ENCODE results near the gene IFRD1. TPM values are rescaled to one million over a fixed set of nuclear protein-coding genes. Genes with fewer than 3 reads are reported as not detected.
"Not testable (repeated sequence)": the region's sequence is repeated elsewhere in the genome, so short reads cannot be mapped to it uniquely, and the experiment has no call there.

The IFRD1 gene
- total RNA-seq, 1 experiment from 2014 or later = 116 TPM

DNA sequence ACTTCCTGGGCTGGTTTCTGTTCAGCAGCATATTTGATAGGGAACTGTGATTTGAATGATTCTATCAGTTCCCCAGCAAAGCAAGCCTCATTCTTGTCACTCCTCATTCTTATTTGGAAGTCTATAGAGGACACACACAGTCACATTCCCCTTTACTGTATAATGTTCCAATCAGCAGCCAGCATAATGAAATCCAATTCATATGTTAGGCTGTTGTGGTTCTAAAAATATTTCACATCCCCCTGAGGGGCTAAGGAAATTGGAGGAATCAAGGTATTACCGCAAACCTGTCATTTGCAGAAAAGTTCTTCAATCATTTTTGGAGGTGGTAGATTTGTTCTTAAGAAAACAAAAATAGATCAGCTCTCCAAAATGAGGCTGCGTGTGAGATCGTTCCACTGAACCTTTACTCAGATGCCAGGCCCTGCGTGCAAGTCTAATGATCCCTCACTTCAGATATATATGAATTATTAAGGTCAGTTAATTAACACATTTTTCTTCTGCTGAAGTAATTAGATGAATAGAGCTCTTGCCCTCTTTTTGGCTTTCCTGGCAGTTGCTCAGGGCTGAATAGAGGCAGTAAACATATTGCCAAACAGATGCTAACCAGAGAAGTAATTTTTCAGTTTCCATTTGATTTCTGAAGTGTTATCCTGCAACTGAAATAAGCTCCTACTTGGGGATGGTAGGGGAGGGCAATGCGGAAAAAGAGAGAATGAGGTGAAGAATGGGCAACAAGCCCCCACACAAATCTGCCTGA lies 62.4 kb downstream of the IFRD1 start:
- Mint-ChIP-seq H3K27me3 (ENCODE audit: insufficient read depth, unreplicated experiment) (peaks cover 16% of the 10 kb centered on the region), H3K9me3 (ENCODE audit: unreplicated experiment) (no peaks in the 10 kb centered on the region), H3K36me3 (ENCODE audit: insufficient read depth, unreplicated experiment) (no peaks in the 10 kb centered on the region), H3K4me3 (ENCODE audit: unreplicated experiment) (no peak overlapping the region), H3K27ac (ENCODE audit: low read depth, unreplicated experiment) (no peak overlapping the region), H3K4me1 (ENCODE audit: insufficient read depth, unreplicated experiment) (peaks cover 19% of the 10 kb centered on the region)
- DNase-seq (ENCODE audit: unreplicated experiment) = no peak
- POLR2A ChIA-PET = no interaction called here
- no TSS peak for BruUV-seq (replicated peaks)
- CTCF ChIA-PET = interaction anchor here (1.6 kb wide), 1 partner anchor 16 kb away, joined by 5 read pairs; no protein-coding TSS in a partner anchor
- TF ChIP-seq, protein P1, sequence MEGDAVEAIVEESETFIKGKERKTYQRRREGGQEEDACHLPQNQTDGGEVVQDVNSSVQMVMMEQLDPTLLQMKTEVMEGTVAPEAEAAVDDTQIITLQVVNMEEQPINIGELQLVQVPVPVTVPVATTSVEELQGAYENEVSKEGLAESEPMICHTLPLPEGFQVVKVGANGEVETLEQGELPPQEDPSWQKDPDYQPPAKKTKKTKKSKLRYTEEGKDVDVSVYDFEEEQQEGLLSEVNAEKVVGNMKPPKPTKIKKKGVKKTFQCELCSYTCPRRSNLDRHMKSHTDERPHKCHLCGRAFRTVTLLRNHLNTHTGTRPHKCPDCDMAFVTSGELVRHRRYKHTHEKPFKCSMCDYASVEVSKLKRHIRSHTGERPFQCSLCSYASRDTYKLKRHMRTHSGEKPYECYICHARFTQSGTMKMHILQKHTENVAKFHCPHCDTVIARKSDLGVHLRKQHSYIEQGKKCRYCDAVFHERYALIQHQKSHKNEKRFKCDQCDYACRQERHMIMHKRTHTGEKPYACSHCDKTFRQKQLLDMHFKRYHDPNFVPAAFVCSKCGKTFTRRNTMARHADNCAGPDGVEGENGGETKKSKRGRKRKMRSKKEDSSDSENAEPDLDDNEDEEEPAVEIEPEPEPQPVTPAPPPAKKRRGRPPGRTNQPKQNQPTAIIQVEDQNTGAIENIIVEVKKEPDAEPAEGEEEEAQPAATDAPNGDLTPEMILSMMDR (IDR thresholded peaks at IDR 0.05; ENCODE audit: unreplicated experiment) = no peak
- intact Hi-C loops (cut with micrococcal nuclease) = no loop called here

DNA sequence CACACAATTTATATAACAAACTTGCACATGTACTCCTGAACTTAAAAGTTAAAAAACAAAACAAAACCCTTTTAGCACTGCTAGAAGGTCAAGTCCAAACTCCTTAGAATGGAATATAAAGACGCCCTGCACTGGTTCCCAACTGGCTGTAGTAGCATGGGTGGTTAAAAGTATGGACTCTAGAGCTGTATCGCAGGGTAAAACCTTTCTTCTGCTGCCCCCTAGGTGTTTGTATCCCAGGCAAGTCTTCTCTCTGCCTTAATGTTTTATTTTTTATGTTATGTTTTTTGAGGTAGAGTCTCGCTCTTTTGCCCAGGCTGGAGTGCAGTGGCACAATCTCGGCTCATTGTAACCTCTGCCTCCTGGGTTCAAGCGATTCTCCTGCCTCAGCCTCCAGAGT lies 65.7 kb downstream of the IFRD1 start:
- ChIA-PET POLR2A (interaction anchor here (0.6 kb wide), 1 partner anchor 10 kb away, joined by 3 read pairs; no protein-coding TSS in a partner anchor), CTCF (no interaction called here)
- Mint-ChIP-seq H3K27ac (ENCODE audit: low read depth, unreplicated experiment) (no peak overlapping the region), H3K36me3 (ENCODE audit: insufficient read depth, unreplicated experiment) (no peaks in the 10 kb centered on the region), H3K9me3 (ENCODE audit: unreplicated experiment) (no peaks in the 10 kb centered on the region), H3K4me1 (ENCODE audit: insufficient read depth, unreplicated experiment) (peaks cover 6% of the 10 kb centered on the region), H3K4me3 (ENCODE audit: unreplicated experiment) (no peak overlapping the region), H3K27me3 (ENCODE audit: insufficient read depth, unreplicated experiment) (peaks cover 41% of the 10 kb centered on the region)
- TF ChIP-seq, protein P1 (IDR thresholded peaks at IDR 0.05; ENCODE audit: unreplicated experiment) = no peak
- intact Hi-C loops (cut with micrococcal nuclease) = no loop called here
- no peak for DNase-seq (ENCODE audit: unreplicated experiment)
- no TSS peak for BruUV-seq (replicated peaks)

DNA sequence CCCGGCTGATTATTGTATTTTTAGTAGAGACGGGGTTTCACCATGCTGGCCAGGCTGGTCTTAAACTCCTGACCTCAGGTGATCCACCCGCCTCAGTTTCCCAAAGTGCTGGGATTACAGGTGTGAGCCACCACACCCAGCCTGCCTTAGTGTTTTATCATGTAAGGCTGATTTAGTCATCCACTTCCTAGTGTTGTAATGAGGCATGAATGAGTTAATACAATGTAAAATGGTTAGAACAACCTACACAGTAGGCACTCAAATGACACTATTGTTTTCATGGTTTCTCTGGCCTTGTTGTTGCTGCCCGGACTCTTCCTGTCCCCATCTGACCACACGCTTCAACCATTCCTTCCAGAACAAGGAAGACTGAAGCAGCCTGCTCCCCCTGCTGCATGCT lies 66.2 kb downstream of the IFRD1 start:
- DNase-seq (ENCODE audit: unreplicated experiment); H3K27ac Mint-ChIP-seq (ENCODE audit: low read depth, unreplicated experiment); H3K9me3 Mint-ChIP-seq (ENCODE audit: unreplicated experiment); H3K4me1 Mint-ChIP-seq (ENCODE audit: insufficient read depth, unreplicated experiment); CTCF ChIA-PET; H3K4me3 Mint-ChIP-seq (ENCODE audit: unreplicated experiment); H3K36me3 Mint-ChIP-seq (ENCODE audit: insufficient read depth, unreplicated experiment); BruUV-seq (replicated peaks); intact Hi-C loops (cut with micrococcal nuclease): not testable (repeated sequence)
- peaks cover 45% of the 10 kb centered on the region for H3K27me3 Mint-ChIP-seq (ENCODE audit: insufficient read depth, unreplicated experiment)
- POLR2A ChIA-PET = interaction anchor here (0.6 kb wide), 1 partner anchor 10 kb away, joined by 3 read pairs; no protein-coding TSS in a partner anchor

DNA sequence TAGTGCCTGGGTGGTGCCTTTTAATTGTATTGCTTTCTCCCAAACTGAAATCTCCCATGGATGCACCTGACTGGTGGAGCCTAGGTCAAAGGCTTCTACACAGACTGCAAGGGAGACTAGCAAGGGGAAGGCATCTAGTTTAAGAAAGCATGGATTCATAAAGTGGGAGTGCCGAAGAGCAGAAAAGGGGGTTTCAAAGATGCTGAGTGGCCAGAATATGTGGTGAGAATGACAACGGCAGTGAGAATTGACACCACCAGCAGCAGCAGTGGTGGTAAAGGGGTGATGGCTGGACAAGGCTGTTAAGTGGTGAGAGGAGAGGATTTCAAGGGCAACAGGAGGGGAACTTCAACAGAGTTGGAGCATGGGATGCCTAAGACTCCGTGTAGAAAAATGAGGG lies 67.2 kb downstream of the IFRD1 start:
- H3K27me3 Mint-ChIP-seq (ENCODE audit: insufficient read depth, unreplicated experiment) = peaks cover 45% of the 10 kb centered on the region
- no peaks in the 10 kb centered on the region for H3K36me3 Mint-ChIP-seq (ENCODE audit: insufficient read depth, unreplicated experiment)
- no peak for DNase-seq (ENCODE audit: unreplicated experiment)
- intact Hi-C loops (cut with micrococcal nuclease) = no loop called here
- peaks cover 6% of the 10 kb centered on the region for H3K4me1 Mint-ChIP-seq (ENCODE audit: insufficient read depth, unreplicated experiment)
- H3K4me3 Mint-ChIP-seq (ENCODE audit: unreplicated experiment) = no peak overlapping the region
- no peak overlapping the region for H3K27ac Mint-ChIP-seq (ENCODE audit: low read depth, unreplicated experiment)
- TF ChIP-seq, protein P1 (IDR thresholded peaks at IDR 0.05; ENCODE audit: unreplicated experiment) = no peak
- no peaks in the 10 kb centered on the region for H3K9me3 Mint-ChIP-seq (ENCODE audit: unreplicated experiment)
- no TSS peak for BruUV-seq (replicated peaks)
- ChIA-PET POLR2A (no interaction called here), CTCF (interaction anchor here (1.0 to 1.2 kb wide), 2 partner anchors 8 to 382 kb away, joined by 3 to 4 read pairs; no protein-coding TSS in a partner anchor)
